IMR-90 (cell line): Measurements from ENCODE around the gene MAP1A. TPM values are rescaled to one million over a fixed set of nuclear protein-coding genes. Genes with fewer than 3 reads are reported as not detected.

ENCODE experiments used
- ATAC-seq: fragments of 200-7000 bp; cut with Tn5 transposase; 2 replicates; pipeline ENCODE4 v1.9.1; 2020; ENCODE audit warnings: low read depth, mild to moderate bottlenecking, moderate library complexity
- BruUV-seq: library from RNA; stranded (reverse); fragments of 400-500 nt; replicated peaks from 2 replicates; lab custom pipeline; 2021; lab: Mats Ljungman, UMichigan
- CTCF ChIA-PET: fragments of 300-600 bp; formaldehyde crosslinking; extraction: SDS; loops from one replicate; lab custom pipeline; 2021; ENCODE audit warnings: antibody characterized with exemption; lab: Yijun Ruan, JAX
- POLR2A ChIA-PET: fragments of 300-600 bp; sonication (Branson Sonifier 250); formaldehyde crosslinking; loops from one replicate; lab custom pipeline; 2022; ENCODE audit warnings: antibody characterized with exemption; ENCODE audit not compliant: unreplicated experiment; lab: Charles Lee
- DNase-seq: peaks from one replicate; pipeline ENCODE4 v3.0.0; 2013
- H2AFZ ChIP-seq: replicated peaks from 2 replicates; pipeline ENCODE3; 2013; ENCODE audit warnings: low read length, mild to moderate bottlenecking; ENCODE audit not compliant: poor library complexity
- H2AK5ac ChIP-seq: 2 replicates; pipeline ENCODE4 v1.6.1; 2013; ENCODE audit warnings: low read depth, low read length, inconsistent platforms
- H2AK9ac ChIP-seq: replicated peaks from 2 replicates; pipeline ENCODE3; 2013; ENCODE audit warnings: mild to moderate bottlenecking, low read depth, low read length, moderate library complexity; ENCODE audit not compliant: poor library complexity
- H2BK120ac ChIP-seq: 2 replicates; pipeline ENCODE4 v1.6.1; 2013; ENCODE audit warnings: low read depth, low read length, inconsistent platforms
- H2BK15ac ChIP-seq: 3 replicates; pipeline ENCODE4 v1.6.1; 2013; ENCODE audit warnings: low read depth, low read length, inconsistent platforms
- H2BK20ac ChIP-seq: 2 replicates; pipeline ENCODE4 v1.6.1; 2013; ENCODE audit warnings: low read depth, mild to moderate bottlenecking, inconsistent platforms, low read length, moderate library complexity
- H2BK5ac ChIP-seq: 2 replicates; pipeline ENCODE4 v1.6.1; 2013; ENCODE audit warnings: mild to moderate bottlenecking, low read depth, low read length, inconsistent platforms; ENCODE audit not compliant: poor library complexity, severe bottlenecking
- H3K14ac ChIP-seq: replicated peaks from 2 replicates; pipeline ENCODE4 v1.6.1; 2013; ENCODE audit warnings: low read depth, low read length, inconsistent platforms
- H3K18ac ChIP-seq: 2 replicates; pipeline ENCODE4 v1.6.1; 2013; ENCODE audit warnings: low read depth, low read length, control low read depth
- H3K23ac ChIP-seq: 2 replicates; pipeline ENCODE4 v1.6.1; 2013; ENCODE audit warnings: low read depth, low read length, inconsistent platforms
- H3K27ac ChIP-seq: 2 replicates; pipeline ENCODE4 v1.5.1; 2013; ENCODE audit warnings: mild to moderate bottlenecking, control low read depth, low read length; ENCODE audit not compliant: insufficient read depth
- H3K27me3 ChIP-seq: 2 replicates; pipeline ENCODE4 v1.6.1; 2013; ENCODE audit warnings: low read length; ENCODE audit not compliant: control insufficient read depth, insufficient read depth
- H3K36me3 ChIP-seq: 2 replicates; pipeline ENCODE4 v1.6.1; 2013; ENCODE audit warnings: low read length, mixed read lengths; ENCODE audit not compliant: control insufficient read depth, insufficient read depth
- H3K4ac ChIP-seq: 2 replicates; pipeline ENCODE4 v1.6.1; 2013; ENCODE audit warnings: low read depth, low read length, inconsistent platforms
- H3K4me1 ChIP-seq: 2 replicates; pipeline ENCODE4 v1.6.1; 2013; ENCODE audit warnings: low read length, mixed read lengths; ENCODE audit not compliant: control insufficient read depth, insufficient read depth
- H3K4me2 ChIP-seq: 2 replicates; pipeline ENCODE4 v1.6.1; 2013; ENCODE audit warnings: low read depth, mild to moderate bottlenecking, control low read depth, low read length, moderate library complexity
- H3K4me3 ChIP-seq: 2 replicates; pipeline ENCODE4 v1.5.1; 2013; ENCODE audit warnings: low read depth, mild to moderate bottlenecking, control low read depth, low read length, moderate library complexity; ENCODE audit not compliant: insufficient read depth
- H3K56ac ChIP-seq: 2 replicates; pipeline ENCODE4 v1.6.1; 2013; ENCODE audit warnings: low read length, inconsistent platforms; ENCODE audit not compliant: insufficient read depth; ENCODE audit errors: extremely low read depth
- H3K79me1 ChIP-seq, 2 experiments: 2 replicates each; pipeline ENCODE4 v1.6.1; 2013; ENCODE audit warnings: low read length in 2 of 2, inconsistent platforms in 1 of 2, low read depth in 1 of 2
- H3K9ac ChIP-seq: 2 replicates; pipeline ENCODE4 v1.6.1; 2013; ENCODE audit warnings: low read depth, low read length, control low read depth
- H3K9me1 ChIP-seq: 2 replicates; pipeline ENCODE4 v1.6.1; 2013; ENCODE audit warnings: low read length, inconsistent platforms; ENCODE audit not compliant: insufficient read depth
- H3K9me3 ChIP-seq: 2 replicates; pipeline ENCODE4 v1.6.1; 2013; ENCODE audit warnings: low read length; ENCODE audit not compliant: control insufficient read depth, insufficient read depth
- H4K20me1 ChIP-seq: 2 replicates; pipeline ENCODE4 v1.6.1; 2013; ENCODE audit warnings: low read length, inconsistent platforms; ENCODE audit not compliant: insufficient read depth
- H4K5ac ChIP-seq: 2 replicates; pipeline ENCODE4 v1.6.1; 2013; ENCODE audit warnings: mild to moderate bottlenecking, low read depth, low read length, control low read depth
- H4K8ac ChIP-seq, 2 experiments: 2 replicates each; pipeline ENCODE4 v1.6.1; 2013; ENCODE audit warnings: low read depth in 2 of 2, low read length in 2 of 2, control low read depth in 1 of 2, inconsistent platforms in 1 of 2
- H4K91ac ChIP-seq: 2 replicates; pipeline ENCODE4 v1.6.1; 2013; ENCODE audit warnings: low read depth, low read length, inconsistent platforms; ENCODE audit not compliant: insufficient read depth
- CEBPB ChIP-seq: IDR thresholded peaks from 2 replicates; pipeline ENCODE4 v1.6.1; 2012; ENCODE audit warnings: low read depth, low read length, improper control_type of control experiment
- dilution Hi-C: fragments of 300-500 bp; cut with HindIII; formaldehyde crosslinking; loops from one replicate; pipeline ENCODE4 v1.14.3; 2018; ENCODE audit warnings: low sequenced_read_pairs; ENCODE audit not compliant: unreplicated experiment
- in situ Hi-C: fragments of 300-500 bp; cut with MboI; formaldehyde crosslinking; loops from 3 replicates; pipeline ENCODE4 v1.14.3; 2019; ENCODE audit warnings: low sequenced_read_pairs, inconsistent platforms, mixed read lengths
- intact Hi-C: fragments of 100-400 bp; cut with micrococcal nuclease; formaldehyde crosslinking; loops from 2 replicates; pipeline ENCODE4 v1.10.0; 2022
- polyA plus RNA-seq, 3 experiments: library from polyadenylated mRNA; depleted of rRNA; stranded (reverse); fragments of >200 nt; gene quantifications; 2 replicates each; pipeline ENCODE4 v1.2.3, GENCODE V29; 2012; ENCODE audit warnings: low replicate concordance in 1 of 3
- total RNA-seq: library from RNA; depleted of rRNA; stranded (reverse); fragments of >200 nt; gene quantifications from 2 replicates; pipeline ENCODE4 v1.2.3, GENCODE V29; 2012
- TF ChIP-seq, protein P1 (sequence below): fragments of 150-350 bp; IDR thresholded peaks from 2 replicates; pipeline ENCODE4 v1.6.1; 2017; ENCODE audit warnings: mild to moderate bottlenecking, antibody characterized with exemption, low read length, low read depth

MAP1A gene
- total and polyA plus RNA-seq, 2 of the 4 experiments (the other 2 are of a cell fraction): 28.7 to 48.2 TPM

DNA sequence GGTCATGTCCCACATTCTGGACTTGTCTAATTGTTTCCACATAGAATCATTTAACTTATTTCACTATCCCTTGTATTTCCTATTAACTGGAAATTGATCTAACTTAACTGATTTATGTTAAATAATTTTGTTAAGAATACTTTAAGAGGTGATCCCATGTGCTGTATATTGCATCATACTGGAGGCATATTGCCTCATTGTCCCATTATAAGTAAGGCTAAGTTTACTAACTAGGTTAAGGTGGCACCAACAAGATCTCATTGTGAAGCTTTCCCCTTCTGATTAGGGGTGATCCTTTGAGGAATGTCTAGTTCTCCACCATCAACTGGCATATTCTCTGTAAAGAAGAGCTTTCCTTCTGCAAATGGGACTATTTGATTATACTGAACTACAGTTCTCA, 24.4 kb downstream of the MAP1A start:
- H3K23ac ChIP-seq: no peak overlapping the region
- TF ChIP-seq, protein P1, sequence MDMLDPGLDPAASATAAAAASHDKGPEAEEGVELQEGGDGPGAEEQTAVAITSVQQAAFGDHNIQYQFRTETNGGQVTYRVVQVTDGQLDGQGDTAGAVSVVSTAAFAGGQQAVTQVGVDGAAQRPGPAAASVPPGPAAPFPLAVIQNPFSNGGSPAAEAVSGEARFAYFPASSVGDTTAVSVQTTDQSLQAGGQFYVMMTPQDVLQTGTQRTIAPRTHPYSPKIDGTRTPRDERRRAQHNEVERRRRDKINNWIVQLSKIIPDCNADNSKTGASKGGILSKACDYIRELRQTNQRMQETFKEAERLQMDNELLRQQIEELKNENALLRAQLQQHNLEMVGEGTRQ: no peak
- peak; percentile 98 for TF ChIP-seq CEBPB
- H2BK15ac ChIP-seq: no peak overlapping the region
- peak; percentile 30 for DNase-seq
- ATAC-seq: no peak
- H3K79me1 ChIP-seq: no peaks in the 10 kb centered on the region
- H3K4ac ChIP-seq: no peak overlapping the region
- no peaks in the 10 kb centered on the region for H3K4me1 ChIP-seq
- H3K14ac ChIP-seq: no peak overlapping the region
- ChIA-PET POLR2A (no interaction called here), CTCF (no interaction called here)
- no peak overlapping the region for H3K27ac ChIP-seq
- H3K36me3 ChIP-seq: no peaks in the 10 kb centered on the region
- H3K4me3 ChIP-seq: no peak overlapping the region
- in situ Hi-C loops (no loop called here), dilution Hi-C loops (no loop called here), intact Hi-C loops (no loop called here)
- H4K5ac ChIP-seq: no peak overlapping the region
- no peak overlapping the region for H2BK5ac ChIP-seq
- H2AK5ac ChIP-seq: no peak overlapping the region
- no peak overlapping the region for H3K56ac ChIP-seq
- H3K9me1 ChIP-seq: no peaks in the 10 kb centered on the region
- no peak overlapping the region for H3K9ac ChIP-seq
- H2BK120ac ChIP-seq: no peak overlapping the region
- no peaks in the 10 kb centered on the region; the same call in 1 of the 2 replicates for H3K9me3 ChIP-seq
- no TSS peak for BruUV-seq
- H4K20me1 ChIP-seq: no peaks in the 10 kb centered on the region
- no peak overlapping the region for H2AK9ac ChIP-seq
- no peak overlapping the region for H2AFZ ChIP-seq
- no peaks in the 10 kb centered on the region for H3K27me3 ChIP-seq
- H3K4me2 ChIP-seq: no peak overlapping the region
- H4K8ac ChIP-seq: no peak overlapping the region
- no peak overlapping the region for H4K91ac ChIP-seq
- no peak overlapping the region for H3K18ac ChIP-seq
- H2BK20ac ChIP-seq: 0 out of 2 replicates have a peak overlapping the region, but pooled peaks have one; percentile 52
